Thoracic aorta (tissue), 2 donors: ENCODE results near the gene C3orf33. TPM values are rescaled to one million over a fixed set of nuclear protein-coding genes. Genes with fewer than 3 reads are reported as not detected.

Experiments used
- ATAC-seq: fragments of 150-250 bp; one replicate; pipeline ENCODE4 v1.8.0; 2017; ENCODE audit warnings: low read depth; ENCODE audit not compliant: insufficient number of reproducible peaks, low FRiP score
- DNase-seq: peaks from one replicate; pipeline ENCODE4 v3.0.0-alpha.2; 2020; ENCODE audit warnings: low spot score
- H3K27ac ChIP-seq, 2 donors: fragments of 200-600 bp; sonication (generic); 1 replicate in 1 of 2; 2 replicates in 1 of 2; pipeline ENCODE4 v1.5.1; 2016; ENCODE audit warnings: mild to moderate bottlenecking in 2 of 2, moderate library complexity in 2 of 2
- H3K27me3 ChIP-seq: fragments of 200-600 bp; sonication (generic); replicated peaks from 2 replicates; pipeline ENCODE4 v1.6.0; 2016; ENCODE audit warnings: mild to moderate bottlenecking; ENCODE audit not compliant: insufficient read depth
- H3K36me3 ChIP-seq: fragments of 200-600 bp; sonication (generic); one replicate; pipeline ENCODE4 v1.5.1; 2016
- H3K4me1 ChIP-seq, 2 donors: fragments of 200-600 bp; sonication (generic); 1 replicate in 1 of 2; 2 replicates in 1 of 2; pipeline versions ENCODE4 v1.5.1 to v1.6.0; 2016; ENCODE audit warnings: low read depth in 2 of 2, mild to moderate bottlenecking in 1 of 2; ENCODE audit not compliant: control insufficient read depth in 1 of 2
- H3K4me3 ChIP-seq: fragments of 200-600 bp; sonication (generic); 2 replicates; pipeline ENCODE4 v1.5.1; 2016; ENCODE audit warnings: mild to moderate bottlenecking
- H3K9me3 ChIP-seq: fragments of 200-600 bp; sonication (generic); 2 replicates; pipeline ENCODE4 v1.5.1; 2016
- CTCF ChIP-seq: fragments of 200-600 bp; sonication (generic); IDR thresholded peaks from one replicate; pipeline ENCODE4 v1.5.1; 2019; ENCODE audit warnings: antibody characterized with exemption
- total RNA-seq, 2 donors: library from RNA; depleted of rRNA; stranded (reverse); fragments of >200 nt; gene quantifications; one replicate each; pipeline versions ENCODE4 v1.1.0 to v1.2.3, GENCODE V29; 2016

Gene C3orf33
- total RNA-seq, 2 donors from 2014 or later, result 0.92 to 1.5 TPM

- peaks cover 8% of the 10 kb centered on the region for H3K9me3 ChIP-seq
- H3K4me1 ChIP-seq, result no peaks in the 10 kb centered on the region
- no peak overlapping the region for H3K4me3 ChIP-seq
- H3K36me3 ChIP-seq, result peaks cover 7% of the 10 kb centered on the region
- DNase-seq (no peak), ATAC-seq (no peak)
- no peaks in the 10 kb centered on the region for H3K27me3 ChIP-seq
- no peak for TF ChIP-seq CTCF
- H3K27ac ChIP-seq, result no peak overlapping the region
These were observed 25.8 kb downstream of the C3orf33 start for GRCh38 chr3:155780291-155780690.

- ATAC-seq (no peak), DNase-seq (no peak)
- no peak for TF ChIP-seq CTCF
- Histone ChIP-seq H3K27me3 (no peaks in the 10 kb centered on the region), H3K36me3 (peaks cover 7% of the 10 kb centered on the region), H3K4me1 (peaks cover 0 to under 1% of the 10 kb centered on the region in 2 donors), H3K4me3 (no peak overlapping the region), H3K27ac (no peak overlapping the region), H3K9me3 (peaks cover 8% of the 10 kb centered on the region)
These were observed 27.6 kb downstream of the C3orf33 start for GRCh38 chr3:155778462-155778861.

DNA sequence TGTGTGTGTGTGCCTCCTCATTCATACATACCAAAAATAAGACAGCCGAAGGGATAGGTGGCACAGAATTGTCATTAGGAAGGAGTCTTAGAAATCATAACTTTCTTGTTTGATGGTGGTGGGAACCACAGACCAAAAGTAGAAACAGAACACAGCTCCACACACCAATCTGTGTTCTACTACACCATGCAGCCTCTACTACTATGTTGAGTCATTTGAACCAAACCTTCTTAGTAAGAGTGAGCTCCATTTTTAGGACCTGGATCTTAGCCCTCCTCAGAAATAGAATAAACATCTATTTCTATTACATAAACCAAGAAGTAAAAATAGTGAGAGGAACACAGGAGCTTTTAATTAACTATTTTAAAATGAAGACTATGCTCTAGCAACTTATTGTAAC lies 33.3 kb downstream of the C3orf33 start:
- no peaks in the 10 kb centered on the region for H3K36me3 ChIP-seq
- ATAC-seq, result no peak

DNA sequence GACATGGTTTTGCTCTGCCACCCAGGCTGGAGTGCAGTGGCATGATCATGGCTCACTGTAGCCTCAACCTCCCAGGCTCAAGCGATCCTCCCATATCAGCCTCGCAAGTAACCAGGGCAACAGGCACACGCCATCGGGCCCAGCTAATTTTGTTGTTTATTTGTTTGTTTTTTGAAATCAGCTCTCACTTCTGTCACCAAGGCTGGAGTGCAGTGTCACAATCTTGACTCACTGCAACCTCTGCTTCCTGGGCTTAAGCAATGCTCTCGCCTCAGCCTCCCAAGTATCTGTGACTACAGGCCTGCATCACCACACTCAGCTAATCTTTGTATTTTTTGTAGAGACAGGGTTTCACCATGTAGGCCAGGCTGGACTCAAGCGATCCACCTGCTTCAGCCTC lies 35.0 kb downstream of the C3orf33 start:
- no peak overlapping the region for H3K4me3 ChIP-seq
- no peaks in the 10 kb centered on the region for H3K27me3 ChIP-seq
- H3K4me1 ChIP-seq, result peaks cover 6 to 11% of the 10 kb centered on the region in 2 donors
- no peaks in the 10 kb centered on the region for H3K36me3 ChIP-seq
- no peak overlapping the region for H3K27ac ChIP-seq
- DNase-seq (no peak), ATAC-seq (no peak)
- no peak for TF ChIP-seq CTCF
- H3K9me3 ChIP-seq, result no peaks in the 10 kb centered on the region

More for the DNA sequence above, 33.3 kb downstream of the C3orf33 start:
- H3K27me3 ChIP-seq, result no peaks in the 10 kb centered on the region
- no peak for TF ChIP-seq CTCF
- H3K4me1 ChIP-seq, result peaks cover 6 to 11% of the 10 kb centered on the region in 2 donors
- DNase-seq, result no peak
- no peak overlapping the region for H3K4me3 ChIP-seq
- H3K27ac ChIP-seq, result no peak overlapping the region
- H3K9me3 ChIP-seq, result no peaks in the 10 kb centered on the region

DNA sequence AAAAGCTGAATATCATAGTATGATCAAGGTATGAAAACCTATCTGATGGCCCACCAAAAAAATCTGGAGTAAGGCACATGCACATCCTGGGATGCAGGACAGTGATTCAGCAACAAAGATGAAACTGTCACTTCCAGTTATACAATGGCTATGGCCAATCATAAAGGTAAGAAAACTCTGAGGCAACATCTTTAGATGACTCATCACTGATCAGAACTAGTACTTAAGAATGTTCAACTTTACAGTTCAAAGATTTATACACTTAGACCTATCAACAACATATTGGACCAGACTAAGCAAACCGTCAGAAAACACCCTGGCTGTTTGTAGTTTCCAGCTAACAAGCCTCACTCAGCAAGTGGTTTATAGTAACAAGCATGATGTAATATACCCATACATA lies 39.9 kb downstream of the C3orf33 start:
- no peaks in the 10 kb centered on the region for H3K4me1 ChIP-seq
- H3K36me3 ChIP-seq, result no peaks in the 10 kb centered on the region
- ATAC-seq, result no peak
- H3K27me3 ChIP-seq, result no peaks in the 10 kb centered on the region
- TF ChIP-seq CTCF, result no peak
- no peak overlapping the region for H3K27ac ChIP-seq
- DNase-seq, result no peak
- no peak overlapping the region for H3K4me3 ChIP-seq
- no peaks in the 10 kb centered on the region for H3K9me3 ChIP-seq
